GM19468 (cell line): ENCODE data around the gene BIN1.

Experiments
- ATAC-seq: cut with Tn5 transposase; IDR thresholded peaks from one replicate; pipeline ENCODE4 v1.9.1; 2021; ENCODE audit warnings: mild to moderate bottlenecking, moderate library complexity, moderate number of reproducible peaks; ENCODE audit not compliant: unreplicated experiment; ENCODE audit errors: extremely low read depth

Gene BIN1

GRCh38 chr2:127080226-127080937, 26.6 kb downstream of the BIN1 start:
- ATAC-seq: no peak

DNA sequence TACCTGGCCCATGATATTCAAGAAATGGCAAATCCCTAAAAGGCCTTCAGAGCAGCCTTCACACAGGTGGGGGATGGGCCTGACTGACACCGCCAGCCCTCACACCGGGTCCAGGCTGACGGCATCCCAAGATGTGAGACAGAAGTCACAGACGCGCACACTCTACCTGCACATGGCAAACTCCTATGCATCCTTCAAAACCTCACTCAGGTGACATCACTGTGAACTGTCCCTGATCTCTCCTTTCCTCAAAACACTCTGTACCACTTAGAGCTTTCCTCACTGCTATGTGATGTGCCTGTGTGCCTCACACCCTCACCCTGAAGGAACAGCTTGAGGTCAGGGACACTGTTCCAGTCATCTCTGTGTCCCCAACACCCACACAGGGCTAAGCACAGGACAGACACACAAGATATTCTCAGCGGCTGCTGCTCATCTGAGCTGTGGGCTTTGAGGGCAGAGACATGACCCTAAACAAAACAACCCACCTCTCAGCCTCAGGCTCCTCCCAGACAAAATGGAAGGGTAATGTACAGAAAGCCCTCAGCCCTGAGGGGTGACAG, 27.5 kb downstream of the BIN1 start:
- no peak for ATAC-seq

- ATAC-seq: no peak
These were observed 28.2 kb downstream of the BIN1 start for GRCh38 chr2:127078666-127079270.

GRCh38 chr2:127078028-127078427, 28.9 kb downstream of the BIN1 start:
- no peak for ATAC-seq

DNA sequence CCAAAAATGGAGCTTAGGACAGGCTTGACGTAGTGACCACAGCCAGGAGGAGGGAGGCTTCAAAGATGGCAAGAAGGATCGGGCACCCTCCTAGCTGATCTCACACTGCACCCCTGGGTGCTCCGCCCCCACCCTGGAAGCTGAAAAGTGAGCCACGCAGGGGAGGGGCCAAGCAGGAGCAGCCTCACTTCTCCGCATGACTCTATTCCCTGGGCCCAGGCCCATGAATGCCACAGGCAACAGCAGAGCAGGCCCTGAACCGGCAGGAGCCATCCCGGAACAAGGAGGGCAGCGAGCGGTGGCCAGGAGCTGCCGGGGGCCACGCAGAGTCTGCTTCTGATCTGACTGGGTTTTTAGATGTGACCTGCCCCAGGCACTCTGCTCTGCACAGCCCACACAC, 30.0 kb downstream of the BIN1 start:
- no peak for ATAC-seq

GRCh38 chr2:127076290-127076689, 30.7 kb downstream of the BIN1 start:
- no peak for ATAC-seq

- no peak for ATAC-seq
These were observed 31.1 kb downstream of the BIN1 start for GRCh38 chr2:127075821-127076220.

DNA sequence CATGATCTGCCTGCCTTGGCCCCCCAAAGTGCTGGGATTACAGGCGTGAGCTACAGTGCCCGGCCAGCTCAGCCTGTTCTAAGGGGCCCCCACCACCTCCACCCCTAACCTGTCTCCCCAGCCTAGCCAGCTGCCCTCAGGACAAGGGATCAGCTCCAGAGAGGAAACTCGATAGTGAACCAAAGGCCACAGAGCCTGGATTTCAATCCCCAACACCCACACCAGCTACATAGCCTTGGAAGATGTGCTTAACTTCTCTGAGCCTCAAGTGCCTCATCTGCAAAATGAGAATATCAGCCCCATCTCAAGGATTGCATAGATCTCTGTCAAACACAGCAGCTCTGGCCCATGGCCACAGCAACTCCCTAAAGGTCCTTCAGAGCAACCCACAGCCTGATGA, 32.0 kb downstream of the BIN1 start:
- no peak for ATAC-seq

- ATAC-seq: no peak
These were observed 32.6 kb downstream of the BIN1 start for GRCh38 chr2:127074358-127074757.

GRCh38 chr2:127072970-127073369, 34.0 kb downstream of the BIN1 start:
- no peak for ATAC-seq

DNA sequence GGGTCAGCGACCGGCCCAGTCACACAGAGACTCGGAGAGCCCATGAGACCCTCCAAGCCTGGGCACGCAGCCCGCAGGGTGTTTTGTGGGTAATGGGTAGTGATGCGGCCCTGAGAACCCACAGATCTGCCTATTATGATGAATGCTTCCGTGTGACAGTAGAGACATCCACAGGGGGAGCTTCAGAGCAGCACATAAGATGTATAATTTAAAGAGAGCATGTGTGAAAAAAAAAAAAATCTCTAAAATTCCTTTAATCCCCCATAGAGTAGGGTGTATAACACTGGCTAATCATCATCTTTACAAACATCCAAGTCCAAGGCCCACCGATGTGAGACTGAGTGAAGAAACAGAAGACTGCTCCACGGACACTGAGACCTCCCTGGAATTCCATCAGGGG, 34.6 kb downstream of the BIN1 start:
- no peak for ATAC-seq

GRCh38 chr2:127071901-127072328, 35.0 kb downstream of the BIN1 start:
- ATAC-seq: no peak

GRCh38 chr2:127070221-127070620, 36.7 kb downstream of the BIN1 start:
- ATAC-seq: no peak

DNA sequence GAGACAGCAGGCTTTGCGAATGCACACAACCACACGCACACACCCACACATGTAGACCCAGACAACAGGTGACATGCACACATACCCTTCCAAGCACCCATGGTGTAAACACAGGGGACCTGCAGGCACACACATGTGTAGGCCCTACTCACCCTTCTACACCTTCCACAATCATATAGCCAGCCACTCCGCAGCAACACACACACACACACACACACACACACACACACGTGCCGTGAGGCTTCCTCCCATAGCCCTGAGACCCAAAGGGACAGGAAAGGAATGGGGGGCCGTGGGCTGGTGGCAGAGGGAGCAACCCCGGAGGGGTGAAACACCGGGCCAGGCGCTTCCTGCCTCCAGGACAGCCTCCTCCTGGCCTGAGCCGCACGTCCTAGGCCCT, 37.4 kb downstream of the BIN1 start:
- ATAC-seq: no peak

- ATAC-seq: no peak
These were observed 38.0 kb downstream of the BIN1 start for GRCh38 chr2:127069003-127069402.

- no peak for ATAC-seq
These were observed 38.6 kb downstream of the BIN1 start for GRCh38 chr2:127068351-127068741.

DNA sequence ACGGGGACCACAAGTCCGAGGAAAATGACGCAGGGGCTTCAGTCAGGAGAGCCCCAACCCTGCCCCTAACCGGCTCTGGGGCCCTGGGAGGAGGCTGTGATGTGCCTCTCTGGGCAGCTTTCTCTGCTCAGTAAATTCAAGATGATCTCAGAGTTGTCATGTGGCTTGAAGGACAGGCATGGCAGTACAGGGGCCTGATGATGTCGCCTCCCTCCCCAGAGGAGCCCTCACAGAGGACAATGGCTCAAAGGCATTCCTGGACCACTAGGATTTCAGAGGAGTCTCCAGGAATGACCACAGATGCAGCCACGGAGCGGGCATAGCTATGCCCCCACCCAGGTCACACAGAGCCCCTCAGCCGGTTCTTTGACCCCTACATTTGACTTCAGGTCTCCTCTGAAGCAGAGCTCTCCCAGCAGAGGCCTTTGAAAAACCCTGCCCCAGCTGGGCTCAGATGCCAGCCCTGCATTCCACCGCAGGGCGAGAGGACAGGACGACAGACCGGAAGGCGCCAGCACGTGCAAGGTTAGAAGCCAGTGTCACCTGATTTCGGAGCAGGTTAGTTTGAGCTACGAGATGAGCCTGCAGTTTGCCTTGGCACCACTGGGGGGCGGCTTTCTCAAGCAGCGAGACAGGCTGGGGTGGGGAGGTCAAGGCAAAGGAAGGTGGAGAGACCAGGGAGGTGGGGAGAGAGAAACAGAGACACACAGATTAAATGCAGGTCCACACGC, 39.2 kb downstream of the BIN1 start:
- no peak for ATAC-seq

GRCh38 chr2:127066942-127067341, 40.0 kb downstream of the BIN1 start:
- ATAC-seq: no peak

DNA sequence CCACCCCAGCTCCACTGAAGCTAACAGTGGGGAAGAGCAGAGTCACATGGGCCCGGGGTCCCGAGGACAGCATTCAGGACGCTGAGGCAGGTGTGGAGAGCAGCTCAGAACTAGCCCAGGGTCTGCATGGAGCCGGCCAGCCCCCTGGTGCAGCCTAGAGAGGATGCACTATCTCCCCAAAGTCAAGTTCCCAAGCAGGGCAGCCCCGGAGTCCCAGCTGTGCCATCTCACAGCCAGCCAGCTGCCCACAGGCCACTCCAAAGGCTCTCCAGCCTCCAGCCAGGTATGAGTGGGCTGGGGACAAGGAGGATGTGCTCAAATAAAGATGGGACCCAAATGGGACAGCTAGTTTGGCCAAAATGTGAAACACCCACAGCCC, 41.0 kb downstream of the BIN1 start:
- ATAC-seq: no peak

DNA sequence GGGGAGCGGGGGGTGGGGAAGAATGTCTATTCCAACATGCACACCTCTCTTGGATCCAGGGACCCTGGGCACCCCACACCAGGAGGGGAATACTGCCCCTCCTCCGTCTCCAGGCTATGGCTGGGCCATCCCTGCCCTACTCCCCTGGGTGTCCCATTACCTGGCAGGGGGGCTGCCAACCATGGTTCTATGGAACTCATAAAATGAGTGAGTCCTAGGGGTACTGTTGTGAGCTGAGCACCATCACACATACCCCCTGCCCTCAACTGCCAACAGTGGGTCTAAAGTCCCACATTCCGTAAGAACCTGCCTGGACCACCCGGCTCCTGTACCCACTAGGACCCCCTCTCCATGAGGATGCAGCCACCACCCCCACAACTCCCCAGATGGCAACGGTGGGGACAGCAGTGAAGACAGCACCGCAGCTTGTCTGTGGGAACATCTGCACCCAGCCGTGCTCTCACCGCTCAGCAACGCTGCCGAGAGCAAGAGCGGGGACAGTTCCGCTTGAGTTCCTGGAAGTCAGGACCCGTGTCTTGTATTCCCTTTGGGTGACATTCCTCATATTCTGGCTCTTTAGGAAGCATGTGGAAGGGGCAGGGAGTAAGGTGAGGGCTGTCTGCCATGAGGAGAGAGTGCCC, 41.5 kb downstream of the BIN1 start:
- ATAC-seq: no peak
